ENCODE measurements around the gene SPAG4. TPM values are rescaled to one million over a fixed set of nuclear protein-coding genes. Genes with fewer than 3 reads are reported as not detected.

SPAG4 gene, protein sequence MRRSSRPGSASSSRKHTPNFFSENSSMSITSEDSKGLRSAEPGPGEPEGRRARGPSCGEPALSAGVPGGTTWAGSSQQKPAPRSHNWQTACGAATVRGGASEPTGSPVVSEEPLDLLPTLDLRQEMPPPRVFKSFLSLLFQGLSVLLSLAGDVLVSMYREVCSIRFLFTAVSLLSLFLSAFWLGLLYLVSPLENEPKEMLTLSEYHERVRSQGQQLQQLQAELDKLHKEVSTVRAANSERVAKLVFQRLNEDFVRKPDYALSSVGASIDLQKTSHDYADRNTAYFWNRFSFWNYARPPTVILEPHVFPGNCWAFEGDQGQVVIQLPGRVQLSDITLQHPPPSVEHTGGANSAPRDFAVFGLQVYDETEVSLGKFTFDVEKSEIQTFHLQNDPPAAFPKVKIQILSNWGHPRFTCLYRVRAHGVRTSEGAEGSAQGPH
- polyA plus RNA-seq (ENCODE audit: insufficient read length in 12 of 12), result 1 to 10 TPM in 9 of 12 donors, under 1 TPM in 1, not detected in 2; 0.52 to 3.1 (median 1.8) TPM
- long read RNA-seq, donor 1, result 0 reads
- long read RNA-seq, donor 2, result 0 reads
- long read RNA-seq, donor 3, result 0 reads
- long read RNA-seq, donor 4, result 0 reads
- long read RNA-seq, donor 5, result 0 reads
- long read RNA-seq, donor 6, result 0 reads
- long read RNA-seq, donor 7, result 0 reads
- long read RNA-seq, donor 8, result 0 reads
- long read RNA-seq, donor 9, result 0 reads
- long read RNA-seq, donor 10, result 0 reads
- long read RNA-seq, donor 11, result 0 reads

DNA sequence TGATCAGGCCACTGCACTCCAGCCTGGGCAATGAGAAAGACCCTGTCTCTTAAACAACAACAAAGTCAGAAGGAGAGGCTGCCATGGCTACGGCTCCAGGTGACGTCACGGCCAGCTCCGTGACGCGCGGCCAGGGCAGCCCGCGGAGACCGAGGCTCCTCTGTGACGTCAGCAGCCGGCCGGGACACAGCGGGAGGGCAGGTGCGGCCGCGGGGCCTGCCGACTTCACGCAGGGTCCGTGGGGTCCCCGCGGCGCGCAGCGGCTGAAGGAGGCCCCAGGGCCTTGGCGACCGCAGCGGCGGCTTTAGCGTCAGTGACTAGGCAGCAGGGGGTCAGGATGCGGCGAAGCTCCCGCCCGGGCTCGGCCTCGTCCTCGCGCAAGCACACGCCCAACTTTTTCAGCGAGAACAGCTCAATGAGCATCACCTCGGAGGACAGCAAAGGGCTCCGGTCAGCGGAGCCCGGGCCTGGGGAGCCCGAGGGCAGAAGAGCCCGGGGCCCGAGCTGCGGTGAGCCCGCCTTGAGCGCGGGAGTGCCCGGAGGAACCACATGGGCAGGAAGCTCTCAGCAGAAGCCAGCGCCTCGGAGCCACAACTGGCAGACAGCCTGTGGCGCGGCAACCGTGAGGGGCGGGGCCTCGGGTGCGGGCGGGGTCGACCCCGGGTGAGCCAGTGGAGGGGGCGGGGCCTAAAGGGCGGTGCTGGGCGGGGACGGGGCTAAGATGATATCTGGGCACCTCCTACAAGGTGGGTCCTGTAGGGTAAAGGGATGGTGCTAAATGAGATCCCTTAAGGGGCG lies at the start of gene SPAG4:
Gene SPAG4, plus strand, starts transcription at position 163 of the 798 bp plus-strand sequence. Its CDS starts 175 bp downstream, at position 338.
- peak; percentile 91 for DNase-seq

DNA sequence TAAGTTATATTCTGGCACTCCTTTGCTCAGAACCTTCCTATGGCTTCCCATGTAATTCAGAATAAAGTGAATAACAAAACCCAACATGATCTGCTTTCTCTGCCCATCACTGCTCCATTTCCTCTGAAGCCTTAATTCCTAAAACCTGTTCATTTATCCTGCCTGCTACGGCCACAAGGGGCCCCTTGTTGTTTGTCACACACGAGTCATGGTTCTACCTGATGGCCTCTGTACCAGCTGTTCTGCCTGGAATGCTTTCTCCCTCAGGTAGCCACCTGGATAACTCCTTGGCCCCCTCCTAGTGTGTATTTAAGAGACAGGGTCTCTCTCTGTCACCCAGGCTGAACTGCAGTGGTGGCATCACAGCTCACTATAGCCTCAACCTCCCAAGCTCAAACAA lies 47.0 kb upstream of the SPAG4 start:
- no peak for DNase-seq

- no peak for DNase-seq
Observed at GRCh38 chr20:35571555-35571954, 44.1 kb upstream of the SPAG4 start.

DNA sequence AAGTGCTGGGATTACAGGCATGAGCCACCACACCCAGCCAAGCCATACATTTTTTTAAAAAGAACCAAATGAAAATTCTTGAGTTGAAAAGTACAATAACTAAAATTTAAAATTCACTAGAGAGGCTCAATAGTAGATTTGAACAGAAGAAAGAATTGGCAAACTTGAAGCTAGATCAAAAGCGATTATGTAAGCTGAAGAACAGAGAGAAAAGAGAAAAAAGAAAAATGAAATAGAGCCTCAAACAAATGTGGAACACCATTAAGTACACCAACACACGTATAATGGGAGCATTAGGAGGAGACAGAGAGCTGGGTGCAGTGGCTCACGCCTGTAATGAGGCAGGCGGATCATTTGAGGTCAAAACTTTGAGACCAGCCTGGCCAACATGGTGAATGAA lies 42.8 kb upstream of the SPAG4 start:
- DNase-seq, result no peak

DNA sequence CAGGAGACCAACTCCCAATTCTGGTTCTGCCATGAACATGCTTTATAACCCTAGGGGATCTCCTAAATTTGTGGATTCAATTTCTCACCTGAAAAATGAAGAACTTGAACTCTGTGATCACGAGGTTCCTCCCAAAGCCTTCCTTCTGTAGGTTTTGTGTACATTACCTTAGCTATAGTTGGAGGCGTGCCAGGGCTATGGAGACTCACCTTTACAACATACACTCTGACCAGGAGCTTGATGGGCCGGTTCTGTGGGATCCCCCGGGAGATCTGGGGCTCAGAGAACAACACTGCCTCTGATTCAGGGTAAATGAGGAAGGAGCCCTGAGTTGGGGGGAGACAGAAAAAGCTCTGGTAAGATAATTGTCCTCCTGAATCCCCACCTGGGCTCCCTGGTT lies 39.7 kb upstream of the SPAG4 start:
- no peak for DNase-seq

DNA sequence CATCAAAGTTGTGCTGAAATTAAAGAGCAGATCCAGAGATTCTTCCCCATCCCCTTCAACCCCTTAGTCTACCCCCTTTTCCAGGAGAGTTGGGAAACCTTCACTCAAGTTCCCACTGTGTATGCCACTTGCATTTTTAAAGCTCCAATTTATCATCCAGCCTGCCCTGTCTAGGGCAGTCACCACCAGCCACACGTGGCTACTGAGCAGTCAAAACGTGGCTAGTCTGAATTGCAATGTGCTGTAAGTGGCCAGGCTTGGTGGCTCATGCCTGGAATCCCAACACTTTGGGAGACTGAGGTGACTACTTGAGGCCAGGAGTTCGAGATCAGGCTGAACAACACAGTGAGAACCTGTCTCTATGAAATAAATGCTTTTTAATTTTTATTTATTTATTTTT lies 38.8 kb upstream of the SPAG4 start:
- DNase-seq, result no peak

DNA sequence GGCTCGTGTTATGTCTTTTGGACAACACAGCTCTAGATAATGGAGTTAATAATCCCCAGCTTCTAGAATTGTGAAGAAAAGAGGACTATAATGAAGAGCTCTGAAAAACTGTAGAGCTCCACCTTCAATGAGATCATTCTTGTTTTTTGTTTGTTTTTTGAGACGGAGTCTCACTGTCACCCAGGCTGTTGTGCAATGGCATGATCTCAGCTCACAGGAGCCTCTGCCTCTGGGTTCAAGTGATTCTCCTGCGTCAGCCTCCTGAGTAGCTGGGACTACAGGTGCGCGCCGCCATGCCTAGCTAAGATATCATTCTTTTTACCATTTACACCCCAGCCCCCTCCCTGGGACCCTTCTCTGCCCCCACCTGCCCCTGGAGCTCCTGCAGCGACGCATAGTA lies 37.2 kb upstream of the SPAG4 start:
- no peak for DNase-seq

GRCh38 chr20:35579196-35579595 lies 36.4 kb upstream of the SPAG4 start:
- DNase-seq, result no peak

DNA sequence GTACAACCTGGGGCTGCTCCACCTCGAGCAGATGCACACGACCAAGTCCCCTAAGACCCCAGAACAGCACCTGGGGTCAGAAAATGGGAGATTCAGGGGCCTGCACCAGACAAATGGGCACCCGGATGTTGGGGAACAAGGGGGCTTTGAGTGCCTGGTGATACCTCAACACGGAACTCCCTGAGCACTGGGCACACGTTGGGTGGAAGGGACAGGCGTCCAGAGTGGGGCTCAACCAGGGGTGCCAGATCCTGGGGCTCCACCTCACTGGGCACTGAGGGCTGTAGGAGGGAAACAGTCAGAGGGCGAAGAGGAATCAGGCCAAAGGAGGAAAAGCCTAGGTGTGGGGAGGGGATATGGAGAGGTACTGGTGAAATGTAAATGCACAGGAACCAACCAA lies 33.5 kb upstream of the SPAG4 start:
- DNase-seq, result no peak

DNA sequence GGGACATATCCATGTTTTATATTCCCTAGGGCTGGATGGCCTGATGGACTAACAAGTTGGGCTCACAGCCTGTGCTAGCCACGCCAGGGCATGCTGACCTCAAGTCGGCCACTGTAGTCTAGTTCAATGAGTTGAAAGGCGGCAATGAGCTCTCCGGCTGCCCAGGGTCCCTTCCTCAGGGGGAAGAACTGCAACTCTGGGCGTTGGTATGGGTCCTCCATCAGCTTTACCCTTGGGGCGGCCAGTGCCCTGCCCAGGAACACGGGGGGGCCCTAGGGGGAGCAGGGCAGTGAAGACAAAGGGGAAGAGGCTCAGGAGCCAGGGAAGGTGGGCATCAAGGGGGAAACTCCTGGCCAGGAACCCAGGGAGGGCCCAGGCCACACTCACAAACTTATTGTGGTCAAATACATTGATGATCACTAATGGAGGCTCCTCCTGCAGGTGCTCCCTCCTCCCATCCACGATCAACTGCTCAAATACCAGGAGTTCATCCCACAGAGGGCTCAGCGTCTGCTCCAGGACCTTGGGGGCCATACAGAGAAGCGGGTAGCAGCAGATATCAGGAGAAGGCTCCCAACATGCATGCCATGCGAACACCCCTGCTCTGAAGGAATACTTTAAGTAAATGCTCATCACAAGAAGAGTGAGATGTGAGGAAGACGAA lies 32.8 kb upstream of the SPAG4 start:
- no peak for DNase-seq

DNA sequence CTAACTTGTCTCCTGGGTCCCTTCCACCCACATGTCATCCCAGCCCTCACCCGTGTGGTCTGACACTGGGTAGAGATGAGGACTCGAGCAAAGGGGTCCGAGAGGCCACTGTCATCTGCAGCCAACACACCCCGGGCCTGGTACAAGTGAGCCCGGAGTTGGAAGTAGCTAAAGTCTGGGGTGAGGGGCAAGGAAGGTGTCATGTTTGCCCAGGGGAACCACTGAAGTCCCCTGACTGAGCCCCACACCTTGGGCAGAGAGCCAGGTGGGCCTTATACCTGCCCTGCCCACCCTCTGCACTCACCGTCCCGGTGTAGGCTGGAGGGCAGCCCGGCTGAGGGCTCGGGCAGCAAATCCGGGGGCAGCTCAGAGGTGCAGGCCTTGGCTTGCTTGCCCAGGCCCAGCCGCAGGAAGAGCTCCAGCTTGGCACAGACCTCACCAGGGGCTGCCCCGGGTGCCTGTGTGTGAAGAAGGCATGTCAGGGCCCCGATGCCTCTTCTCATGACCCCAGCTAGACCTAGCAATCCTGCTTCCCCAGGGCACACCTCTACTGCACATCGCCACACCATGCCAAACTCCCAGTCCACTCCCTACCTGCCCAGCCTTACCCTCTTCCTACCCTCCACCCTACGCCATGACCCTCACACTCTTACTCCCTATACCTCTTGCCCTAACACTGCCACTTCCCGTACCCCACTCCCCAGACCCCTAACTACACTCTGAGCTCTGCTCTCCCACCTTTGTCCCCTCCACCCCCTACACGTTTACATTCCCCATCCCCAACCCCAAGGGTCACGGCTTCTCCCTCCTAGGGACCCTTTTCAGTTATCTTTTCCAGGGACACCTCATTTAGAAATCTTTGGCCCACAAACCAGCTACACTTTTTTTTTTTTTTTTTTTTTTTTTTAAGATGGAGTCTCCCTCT lies 31.7 kb upstream of the SPAG4 start:
- no peak for DNase-seq

- DNase-seq, result no peak
Observed at GRCh38 chr20:35586751-35587425, 28.7 kb upstream of the SPAG4 start.

DNA sequence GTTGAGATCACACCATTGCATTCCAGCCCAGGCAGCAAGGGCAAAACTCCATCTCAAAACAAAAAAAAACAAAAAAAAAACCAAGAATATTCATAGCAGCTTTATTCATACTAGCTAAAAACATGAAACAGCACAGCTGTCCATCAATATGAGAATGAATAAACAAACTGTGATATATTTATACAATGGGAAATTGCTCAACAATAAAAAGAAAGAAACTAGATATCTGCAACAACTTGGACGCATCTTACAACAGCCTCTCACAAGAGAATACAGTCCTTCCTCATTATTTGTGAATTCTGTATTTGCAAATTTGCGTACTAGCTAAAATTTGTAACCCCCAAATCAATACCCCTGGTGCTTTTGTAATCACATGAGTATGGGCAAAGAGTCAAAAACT lies 28.2 kb upstream of the SPAG4 start:
- no peak for DNase-seq

GRCh38 chr20:35588397-35588796 lies 27.2 kb upstream of the SPAG4 start:
- no peak for DNase-seq

- DNase-seq, result no peak
Observed at GRCh38 chr20:35592339-35592974, 23.2 kb upstream of the SPAG4 start.

DNA sequence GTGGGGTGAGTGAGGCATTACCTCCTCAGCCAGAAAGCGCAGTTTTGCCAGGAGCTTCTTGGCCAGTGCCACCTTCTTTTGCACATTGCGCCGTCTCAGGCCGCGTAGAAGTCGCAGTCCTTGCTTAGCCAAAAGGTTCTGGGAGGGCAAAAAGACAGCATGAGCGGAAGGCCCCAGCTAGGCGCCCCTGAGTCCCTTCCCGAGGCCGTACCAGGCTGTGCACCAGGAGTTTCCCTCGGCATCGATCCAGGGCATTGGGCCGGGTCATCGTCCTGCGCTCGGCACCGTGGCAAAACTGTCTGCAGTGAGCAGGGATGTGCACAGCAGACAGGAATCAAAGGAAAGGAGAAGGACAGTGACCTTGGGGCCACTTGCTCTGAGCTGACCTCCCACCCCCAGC lies 20.2 kb upstream of the SPAG4 start:
- DNase-seq, result no peak

DNA sequence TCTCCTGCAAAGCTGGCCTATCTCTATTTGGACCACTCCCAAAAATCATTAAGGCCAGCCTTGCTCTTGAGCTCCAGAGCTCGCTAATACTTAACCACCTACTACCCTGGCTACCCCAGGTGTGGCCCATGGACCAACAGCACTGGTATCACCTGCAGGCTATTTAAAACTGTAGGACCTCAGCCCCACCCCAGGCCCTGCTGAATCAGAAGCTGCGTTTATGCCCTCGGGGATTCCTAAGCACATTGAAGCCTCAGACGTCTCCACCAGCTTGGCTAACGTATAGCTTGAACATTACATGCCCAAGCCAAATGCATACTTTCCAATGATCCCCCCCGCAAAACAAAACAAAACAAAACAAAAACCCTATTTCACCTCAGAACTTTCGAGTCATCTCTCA lies 19.7 kb upstream of the SPAG4 start:
- no peak for DNase-seq

DNA sequence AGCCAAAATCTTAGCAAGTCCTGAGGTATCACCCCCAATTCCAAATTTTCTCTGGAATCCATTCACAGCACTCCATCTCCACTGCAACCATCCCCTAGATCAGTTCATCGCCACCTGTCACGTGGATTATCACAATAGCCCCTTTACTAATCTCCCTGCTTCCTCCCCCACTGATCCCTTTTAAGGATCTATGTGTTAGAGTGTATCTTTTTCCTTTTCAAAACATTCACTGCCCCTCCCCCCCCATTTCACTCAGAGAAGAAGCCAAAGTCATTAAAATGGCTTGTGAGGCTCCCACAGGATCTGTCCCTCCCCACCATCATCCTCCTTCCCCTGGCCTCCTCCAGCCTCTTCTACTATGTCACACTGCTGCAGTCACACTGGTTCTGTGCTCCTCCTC lies 18.4 kb upstream of the SPAG4 start:
- DNase-seq, result no peak

DNA sequence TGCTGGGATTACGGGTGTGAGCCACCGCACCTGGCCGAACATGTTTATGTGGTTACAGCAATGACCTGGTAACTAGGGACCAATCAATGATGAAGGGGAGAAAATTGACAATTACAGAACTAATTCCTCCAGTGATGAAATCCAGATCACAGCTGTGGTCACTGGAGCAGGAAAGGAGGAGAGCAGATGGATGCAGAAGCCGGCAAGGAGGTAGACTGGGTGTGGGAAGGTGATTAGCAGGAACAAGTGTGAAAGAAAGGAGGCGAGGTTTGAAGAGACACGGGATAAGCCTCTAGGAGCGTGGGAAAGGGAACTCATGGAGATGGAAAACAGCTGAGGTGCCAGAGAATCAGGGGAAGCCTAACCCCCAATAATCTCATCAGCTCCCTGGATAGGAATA lies 17.2 kb upstream of the SPAG4 start:
- DNase-seq, result no peak

Data from muscle of arm (tissue), 14 donors.